Inferior parietal cortex (tissue), 1 donor: Measurements from ENCODE around the gene TSC1.
"Not testable (repeated sequence)": the region's sequence is repeated elsewhere in the genome, so short reads cannot be mapped to it uniquely, and the experiment has no call there.

ENCODE experiments used
- DNase-seq: peaks from one replicate; pipeline ENCODE4 v3.0.0-alpha.2; 2016; ENCODE audit errors: extremely low spot score

Gene TSC1

DNA sequence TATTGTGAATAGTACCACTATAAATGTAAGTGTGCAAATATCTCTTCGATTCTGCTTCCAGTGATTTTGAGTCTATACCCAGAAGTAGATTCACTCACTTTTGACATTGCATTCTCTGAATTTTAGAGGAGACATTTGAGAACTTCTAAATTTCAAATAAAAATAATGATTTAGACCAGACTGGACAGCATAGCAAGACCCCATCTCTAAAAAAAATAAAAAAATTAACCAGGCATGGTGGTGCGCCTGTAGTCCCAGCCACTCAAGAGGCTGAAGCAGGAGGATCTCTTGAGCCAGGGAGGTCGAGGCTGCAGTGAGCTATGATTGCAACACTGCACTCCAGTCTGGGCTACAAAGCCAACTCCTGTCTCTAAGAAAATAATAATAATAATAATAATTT lies 32.2 kb upstream of the TSC1 start:
- DNase-seq = no peak

GRCh38 chr9:132975961-132976360 lies 31.5 kb upstream of the TSC1 start:
- no peak for DNase-seq

- no peak for DNase-seq
Observed at GRCh38 chr9:132973713-132974112, 29.3 kb upstream of the TSC1 start.

GRCh38 chr9:132973166-132973565 lies 28.8 kb upstream of the TSC1 start:
- DNase-seq = no peak

DNA sequence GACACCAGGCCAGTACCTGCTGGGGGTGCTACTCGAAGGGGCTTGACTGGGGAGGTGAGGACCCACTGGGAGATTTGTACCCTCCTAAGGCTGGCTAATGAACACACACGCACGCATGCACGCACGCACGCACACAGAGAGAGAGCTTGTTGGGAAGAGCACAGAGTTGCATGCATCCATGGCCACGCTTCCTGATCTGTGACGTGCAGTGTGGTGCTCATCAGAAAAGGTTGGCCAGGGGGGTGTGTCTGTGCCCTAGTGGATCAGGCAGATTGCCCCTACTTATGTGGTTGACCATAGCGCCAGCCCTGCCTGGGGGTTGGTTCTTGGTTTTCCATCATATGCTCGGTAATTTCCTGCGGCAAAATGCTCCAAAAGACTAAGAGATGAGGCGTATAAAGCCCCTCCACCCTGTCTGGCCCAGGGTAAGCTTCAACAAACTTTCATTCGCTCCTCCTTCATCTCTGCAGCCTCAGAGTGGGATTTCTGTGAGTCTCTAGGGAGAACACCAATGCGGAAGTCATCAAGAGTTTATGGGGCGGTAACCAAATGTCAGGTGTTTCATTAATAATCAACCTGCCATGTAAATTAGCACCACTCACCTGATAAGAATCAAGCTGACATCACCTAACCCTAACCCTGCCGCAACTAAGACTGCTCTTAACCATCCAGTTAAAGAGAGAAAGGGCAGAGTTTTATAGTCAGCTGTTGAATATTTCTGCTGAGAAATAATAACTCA lies 26.1 kb upstream of the TSC1 start:
- DNase-seq = no peak

DNA sequence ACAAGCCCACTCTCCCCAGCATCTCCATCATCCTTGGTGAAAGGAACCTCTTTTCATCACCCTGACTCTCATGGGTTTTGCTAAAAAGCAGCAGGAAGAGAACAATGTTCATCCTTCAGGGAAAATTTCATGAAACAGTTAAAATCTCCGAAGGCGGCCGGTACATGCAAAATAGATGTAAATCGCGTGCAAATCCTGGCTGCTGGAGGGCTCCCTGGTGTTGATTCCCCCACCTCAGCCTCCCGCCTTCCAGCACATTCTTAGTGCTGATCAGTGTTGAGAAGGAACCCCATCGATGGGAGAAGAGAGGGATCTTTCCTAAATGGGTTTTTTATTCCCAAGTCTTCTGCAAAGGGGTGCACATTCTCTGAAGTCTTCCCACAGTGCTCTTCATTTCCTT lies 25.4 kb upstream of the TSC1 start:
- no peak for DNase-seq

DNA sequence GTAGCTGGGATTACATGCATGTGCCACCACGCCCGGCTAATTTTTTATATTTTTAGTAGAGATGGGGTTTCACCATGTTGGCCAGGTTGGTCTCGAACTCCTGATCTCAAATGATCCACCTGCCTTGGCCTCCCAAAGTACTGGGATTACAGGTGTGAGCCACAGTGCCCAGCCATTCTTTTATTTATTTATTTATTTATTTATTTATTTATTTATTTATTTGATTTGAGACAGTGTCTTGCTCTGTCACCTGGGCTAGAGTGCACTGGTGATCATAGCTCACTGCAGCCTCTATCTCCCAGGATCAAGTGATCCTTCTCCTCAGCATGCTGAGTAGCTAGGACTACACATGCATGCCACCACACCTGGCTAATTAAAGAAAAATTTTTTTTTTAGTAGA lies 23.5 kb upstream of the TSC1 start:
- DNase-seq = not testable (repeated sequence)

DNA sequence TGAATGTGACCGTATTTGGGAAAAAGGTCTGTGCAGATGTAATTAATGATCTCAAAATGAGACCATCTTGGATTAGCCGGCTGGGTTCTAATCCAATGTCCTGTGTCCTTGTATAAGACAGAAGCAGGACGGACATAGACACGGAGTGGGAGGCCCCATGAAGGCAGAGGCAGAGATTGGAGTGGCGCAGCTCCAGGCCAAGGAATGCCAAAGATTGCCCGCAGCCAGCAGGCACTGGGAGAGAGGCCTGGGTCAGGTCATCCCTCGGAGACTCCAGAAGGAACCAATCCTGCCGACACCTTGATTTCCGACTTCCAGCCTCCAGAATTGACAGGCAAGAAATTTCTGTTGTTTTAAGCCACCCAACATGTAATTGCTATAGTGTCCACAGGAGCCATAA lies 21.1 kb upstream of the TSC1 start:
- no peak for DNase-seq

- DNase-seq = no peak
Observed at GRCh38 chr9:132961002-132961401, 16.6 kb upstream of the TSC1 start.

DNA sequence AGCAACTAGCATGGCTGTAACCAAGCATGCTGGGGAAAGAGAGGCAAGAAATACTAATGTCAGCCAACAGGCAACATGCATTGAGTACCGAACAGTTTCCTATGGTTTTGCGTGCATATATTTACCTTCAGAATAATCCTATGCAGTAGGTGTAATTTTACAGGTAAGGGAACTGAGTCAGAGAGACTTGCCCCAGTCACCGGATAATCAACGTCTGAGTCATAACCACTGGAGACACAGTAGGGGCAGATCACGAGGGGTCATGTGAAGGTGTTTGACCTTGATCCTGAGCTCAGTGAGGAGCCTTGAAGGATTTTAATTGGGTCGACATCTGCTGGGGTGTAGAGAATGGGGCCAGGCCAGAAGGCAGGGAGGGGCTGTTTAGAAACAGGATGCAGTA lies 13.4 kb upstream of the TSC1 start:
- no peak for DNase-seq

DNA sequence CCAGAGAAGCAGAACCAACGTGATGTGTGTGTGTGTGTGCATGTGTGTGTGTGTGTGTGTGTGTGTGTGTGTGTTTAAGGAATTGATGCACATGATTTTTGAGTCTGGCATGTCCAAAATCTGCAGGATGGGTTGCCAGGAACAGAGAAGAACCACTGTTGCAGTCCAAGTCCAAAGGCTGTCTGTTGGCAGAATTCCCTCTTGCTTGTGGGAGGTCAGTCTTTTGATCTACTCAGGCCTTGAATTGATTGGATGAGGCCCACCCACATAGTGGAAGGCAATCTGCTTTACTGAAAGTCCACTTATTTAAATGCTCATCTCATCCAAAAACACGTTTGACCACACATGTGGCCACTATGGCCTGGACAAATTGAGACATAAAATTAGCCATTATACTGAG lies 11.4 kb upstream of the TSC1 start:
- DNase-seq = no peak

DNA sequence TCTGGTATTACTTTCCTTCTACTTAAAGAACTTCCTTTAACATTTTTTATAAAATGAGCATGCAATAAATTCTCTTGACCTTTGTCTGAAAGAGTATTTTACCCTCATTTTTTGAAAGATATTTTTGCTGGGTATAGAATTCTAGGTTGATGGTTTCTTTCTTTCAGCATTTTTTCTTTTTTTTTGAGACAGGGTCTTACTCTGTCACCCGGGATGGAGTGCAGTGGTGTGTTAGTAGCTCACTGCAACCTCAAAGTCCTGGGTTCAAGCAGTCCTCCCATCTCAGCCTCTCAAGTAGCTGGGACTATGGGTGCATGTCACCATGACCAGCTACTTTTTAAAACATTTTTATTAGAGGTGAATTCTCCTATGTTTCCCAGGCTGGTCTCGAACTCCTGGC lies 10.7 kb upstream of the TSC1 start:
- DNase-seq = no peak

- no peak for DNase-seq
Observed at GRCh38 chr9:132949709-132950108, 5.3 kb upstream of the TSC1 start.

DNA sequence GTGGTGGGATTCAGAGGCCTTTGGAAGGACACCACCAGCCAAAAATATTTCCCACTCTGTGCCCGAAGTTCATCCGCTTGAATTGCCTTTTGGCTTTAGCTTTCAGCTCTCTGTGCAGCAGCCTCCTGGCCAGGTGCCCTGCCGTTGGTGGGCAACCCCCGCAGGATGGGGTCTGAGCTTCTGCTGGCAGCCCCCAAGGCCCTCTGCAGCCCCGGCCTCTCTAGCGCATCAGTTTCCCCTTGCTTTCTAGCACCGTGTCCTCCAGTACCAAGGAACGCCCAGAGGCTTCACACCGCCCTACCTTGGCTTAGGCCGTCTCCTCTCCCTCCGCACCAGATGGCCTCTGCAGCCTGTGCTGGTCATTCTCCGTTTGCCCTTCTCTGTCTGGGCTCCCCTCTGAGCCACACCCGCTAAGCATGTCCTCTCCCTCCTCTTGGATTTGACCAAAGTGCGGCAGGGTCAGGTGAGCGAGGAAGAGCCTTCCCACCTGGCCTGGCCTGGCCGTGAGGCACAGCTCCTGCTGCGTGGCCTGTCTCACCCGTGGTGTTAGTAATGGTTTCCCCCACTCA lies 4.2 kb upstream of the TSC1 start:
- no peak for DNase-seq

- no peak for DNase-seq
Observed at GRCh38 chr9:132947756-132948155, 3.3 kb upstream of the TSC1 start.

DNA sequence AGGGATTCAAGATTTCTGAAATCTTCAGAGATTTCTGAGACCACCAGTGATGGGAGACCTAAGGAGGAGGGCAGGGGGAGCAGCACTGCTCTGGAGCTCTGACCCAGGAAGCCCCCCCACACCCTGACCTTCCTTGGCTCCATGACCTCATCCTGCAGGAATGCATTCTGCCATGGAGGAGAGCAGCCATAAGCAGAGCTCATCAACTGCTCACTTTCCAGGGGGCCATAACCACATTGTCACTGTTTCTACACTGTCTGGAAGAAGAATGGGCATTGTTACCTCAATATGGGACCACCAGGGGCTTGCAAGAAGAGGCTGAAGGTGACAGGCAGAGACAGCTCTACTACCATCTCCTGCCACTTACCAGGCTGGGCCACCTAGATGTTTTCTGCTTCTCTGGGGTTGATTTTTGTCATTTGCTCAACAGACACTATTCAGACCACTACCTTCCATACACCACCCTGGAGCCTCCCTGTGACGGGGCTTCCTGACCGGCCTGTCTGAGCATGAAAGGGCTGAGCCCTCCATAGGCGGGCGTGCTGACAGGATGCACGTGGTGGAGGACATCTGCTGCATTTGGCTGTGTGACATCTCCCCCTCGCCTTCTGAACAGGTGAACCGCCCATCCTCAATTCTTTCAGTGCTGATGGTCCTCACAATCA lies 2.3 kb upstream of the TSC1 start:
- DNase-seq = no peak

- DNase-seq = no peak
Observed at GRCh38 chr9:132946211-132946610, 1.8 kb upstream of the TSC1 start.

DNA sequence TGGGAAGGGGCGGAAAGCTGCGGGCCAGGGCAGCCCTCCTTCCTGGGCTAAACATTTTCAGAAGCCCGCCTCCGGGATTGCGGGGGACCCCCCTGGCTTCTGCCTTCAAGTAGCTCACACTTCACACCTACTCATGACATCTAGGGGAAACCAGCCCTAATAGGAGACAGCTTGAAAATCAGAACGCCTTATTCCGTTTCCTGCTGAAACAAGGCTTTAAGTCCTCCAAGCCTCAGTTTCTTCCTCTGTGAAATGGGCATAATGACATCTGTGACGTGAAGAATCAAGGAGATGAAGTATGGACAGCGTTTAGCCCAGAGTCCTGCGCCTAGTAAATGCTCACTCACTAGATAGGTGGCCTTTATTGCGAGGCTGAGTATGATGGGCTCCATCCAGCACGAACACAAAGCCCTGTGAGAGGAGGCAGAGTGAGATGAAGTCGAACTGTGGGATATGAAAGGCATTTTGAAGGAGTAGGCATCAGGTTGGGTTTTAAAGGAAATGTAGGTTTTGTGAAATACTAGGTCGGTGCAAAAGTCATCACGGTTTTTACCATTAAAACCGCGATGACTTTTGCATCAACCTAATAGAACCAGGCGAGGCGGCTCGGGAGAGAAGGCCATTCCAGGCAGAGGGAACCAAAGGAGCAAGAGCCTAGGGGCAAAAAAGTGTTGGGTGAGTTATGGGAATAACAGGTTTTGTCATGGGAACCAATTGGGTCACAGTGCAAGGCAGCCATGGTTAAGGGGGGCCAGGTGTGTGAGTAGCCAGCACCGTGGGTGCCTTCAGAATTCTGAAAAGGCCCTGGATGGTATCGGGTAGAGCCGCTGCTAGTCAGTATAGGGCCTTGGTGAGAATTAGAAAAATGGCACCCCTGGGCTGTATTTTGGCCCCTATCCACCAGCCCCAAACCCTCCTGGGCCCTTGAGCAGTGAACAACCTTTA lies 1.0 kb upstream of the TSC1 start:
- peak; percentile 40 for DNase-seq

- peak; percentile 5 for DNase-seq
Observed at GRCh38 chr9:132943651-132944293, 644 bp downstream of the TSC1 start.

GRCh38 chr9:132942541-132943182 lies 1.8 kb downstream of the TSC1 start:
- DNase-seq = no peak

- DNase-seq = no peak
Observed at GRCh38 chr9:132939169-132939568, 5.2 kb downstream of the TSC1 start.
